H1 (cell line): Measurements from ENCODE around the gene PSMB11. TPM values are rescaled to one million over a fixed set of nuclear protein-coding genes. Genes with fewer than 3 reads are reported as not detected.
A peak's percentile ranks its signal among the peaks of the same experiment; 100 is the strongest.

Experiments
- CTCF ChIA-PET: fragments of 300-600 bp; sonication (Branson Sonifier 250); formaldehyde crosslinking; loops from one replicate; lab custom pipeline; 2021; ENCODE audit not compliant: partially characterized antibody; lab: Charles Lee
- POLR2A ChIA-PET: fragments of 300-600 bp; sonication (Branson Sonifier 250); formaldehyde crosslinking; loops from one replicate; lab custom pipeline; 2021; ENCODE audit warnings: inconsistent platforms; ENCODE audit not compliant: partially characterized antibody; lab: Charles Lee
- DNase-seq, 2 experiments: peaks; one replicate each; pipeline versions ENCODE4 v3.0.0 to v3.0.0-alpha.2; 2010 to 2022; ENCODE audit warnings: low spot score in 2 of 2, low read depth in 1 of 2, mixed read lengths in 1 of 2
- FAIRE-seq: peaks from 2 replicates; lab custom pipeline; 2011; peaks lifted over from hg19 to GRCh38; lab: Jason Lieb, UNC
- H2AFZ ChIP-seq: 2 replicates; pipeline ENCODE4 v1.8.1; 2012; ENCODE audit warnings: low read length, inconsistent platforms
- H2AK5ac ChIP-seq: 2 replicates; pipeline ENCODE4 v1.6.1; 2013; ENCODE audit warnings: low read depth, low read length
- H2BK120ac ChIP-seq: replicated peaks from 2 replicates; pipeline ENCODE3; 2013; ENCODE audit warnings: low read depth, low read length, inconsistent platforms
- H2BK12ac ChIP-seq: 2 replicates; pipeline ENCODE4 v1.6.1; 2013; ENCODE audit warnings: low read depth, low read length
- H2BK15ac ChIP-seq: 2 replicates; pipeline ENCODE4 v1.6.1; 2013; ENCODE audit warnings: low read length
- H2BK20ac ChIP-seq: 2 replicates; pipeline ENCODE4 v1.6.1; 2013; ENCODE audit warnings: low read length
- H2BK5ac ChIP-seq: 2 replicates; pipeline ENCODE4 v1.6.1; 2013; ENCODE audit warnings: low read depth, low read length
- H3K14ac ChIP-seq: 2 replicates; pipeline ENCODE4 v1.6.1; 2013; ENCODE audit warnings: inconsistent platforms; ENCODE audit not compliant: insufficient read length
- H3K18ac ChIP-seq: 2 replicates; pipeline ENCODE4 v1.6.1; 2013; ENCODE audit warnings: low read length; ENCODE audit errors: extremely low read depth
- H3K23ac ChIP-seq: 2 replicates; pipeline ENCODE4 v1.6.1; 2013; ENCODE audit warnings: inconsistent platforms; ENCODE audit not compliant: insufficient read length
- H3K23me2 ChIP-seq: 2 replicates; pipeline ENCODE4 v1.6.1; 2013; ENCODE audit warnings: low read depth, low read length
- H3K27ac ChIP-seq: 2 replicates; pipeline ENCODE4 v1.6.1; 2011; ENCODE audit warnings: low read depth, low read length, inconsistent platforms
- H3K27me3 ChIP-seq, 4 experiments: replicated peaks in 1 of 4; 1 replicate in 1 of 4; 2 replicates in 3 of 4; pipeline versions ENCODE4 v1.6.1 to v1.8.1; 2011 to 2013; ENCODE audit warnings: low read length in 3 of 4, mild to moderate bottlenecking in 3 of 4, inconsistent platforms in 2 of 4, mixed read lengths in 2 of 4, moderate library complexity in 1 of 4; ENCODE audit not compliant: control insufficient read depth in 3 of 4, insufficient read depth in 3 of 4; ENCODE audit errors: extremely low read depth in 1 of 4
- H3K36me3 ChIP-seq, 4 experiments: 2 replicates each; pipeline versions ENCODE4 v1.6.1 to v1.8.1; 2011 to 2013; ENCODE audit warnings: mild to moderate bottlenecking in 4 of 4, low read length in 3 of 4, moderate library complexity in 2 of 4, control low read depth in 1 of 4, inconsistent platforms in 1 of 4; ENCODE audit not compliant: insufficient read depth in 4 of 4, control insufficient read depth in 2 of 4
- H3K4ac ChIP-seq: replicated peaks from 2 replicates; pipeline ENCODE3; 2013; ENCODE audit warnings: low read length, low read depth, mixed read lengths, inconsistent platforms; ENCODE audit not compliant: insufficient read length
- H3K4me1 ChIP-seq, 4 experiments: replicated peaks in 1 of 4; 1 replicate in 1 of 4; 2 replicates in 3 of 4; pipeline versions ENCODE4 v1.6.1 to v1.8.1; 2011 to 2013; ENCODE audit warnings: low read length in 3 of 4, inconsistent platforms in 2 of 4, mixed read lengths in 1 of 4; ENCODE audit not compliant: insufficient read depth in 4 of 4, control insufficient read depth in 3 of 4
- H3K4me2 ChIP-seq, 2 experiments: 2 replicates each; pipeline versions ENCODE4 v1.6.1 to v1.8.1; 2011 to 2013; ENCODE audit warnings: low read depth in 2 of 2, low read length in 2 of 2, control low read depth in 1 of 2, inconsistent platforms in 1 of 2, mild to moderate bottlenecking in 1 of 2; ENCODE audit not compliant: insufficient read depth in 1 of 2
- H3K4me3 ChIP-seq, 4 experiments: fragments of 200-600, 300-600 bp in 1 of 4; sonication (generic), shearing (Covaris generic), sonication (Bioruptor Twin) in 1 of 4; 2 replicates each; pipeline versions ENCODE4 v1.5.1 to v1.8.1; 2011 to 2016; ENCODE audit warnings: low read length in 4 of 4, low read depth in 3 of 4, control low read depth in 2 of 4, inconsistent platforms in 2 of 4, mild to moderate bottlenecking in 2 of 4, mixed read lengths in 1 of 4, moderate library complexity in 1 of 4; ENCODE audit not compliant: insufficient read depth in 2 of 4; ENCODE audit errors: extremely low read depth in 1 of 4
- H3K56ac ChIP-seq: replicated peaks from 2 replicates; pipeline ENCODE3; 2013; ENCODE audit warnings: low read depth, mild to moderate bottlenecking, mixed read lengths, low read length, inconsistent platforms; ENCODE audit not compliant: insufficient read length
- H3K79me1 ChIP-seq: 2 replicates; pipeline ENCODE4 v1.6.1; 2013; ENCODE audit warnings: low read depth, low read length, control low read depth
- H3K79me2 ChIP-seq, 2 experiments: 2 replicates each; pipeline versions ENCODE4 v1.6.1 to v1.8.1; 2012 to 2013; ENCODE audit warnings: low read length in 2 of 2, mild to moderate bottlenecking in 2 of 2, inconsistent platforms in 1 of 2; ENCODE audit not compliant: insufficient read depth in 2 of 2, control insufficient read depth in 1 of 2
- H3K9ac ChIP-seq, 4 experiments: replicated peaks in 1 of 4; 1 replicate in 1 of 4; 2 replicates in 3 of 4; pipeline versions ENCODE4 v1.6.1 to v1.8.1; 2011 to 2013; ENCODE audit warnings: low read depth in 3 of 4, low read length in 3 of 4, control low read depth in 2 of 4, mild to moderate bottlenecking in 2 of 4, moderate library complexity in 2 of 4, inconsistent platforms in 1 of 4; ENCODE audit errors: extremely low read depth in 1 of 4
- H3K9me3 ChIP-seq, 2 experiments: 2 replicates each; pipeline versions ENCODE4 v1.6.1 to v1.8.1; 2012 to 2013; ENCODE audit warnings: mild to moderate bottlenecking in 2 of 2, moderate library complexity in 2 of 2, control low read depth in 1 of 2, inconsistent platforms in 1 of 2, low read depth in 1 of 2, low read length in 1 of 2, mixed read lengths in 1 of 2; ENCODE audit not compliant: insufficient read depth in 2 of 2
- H4K20me1 ChIP-seq, 2 experiments: replicated peaks in 1 of 2; 2 replicates each; pipeline versions ENCODE3 to v1.8.1; 2011 to 2013; ENCODE audit warnings: inconsistent platforms in 2 of 2, low read length in 2 of 2, mild to moderate bottlenecking in 1 of 2; ENCODE audit not compliant: insufficient read depth in 2 of 2, control insufficient read depth in 1 of 2
- H4K5ac ChIP-seq: 2 replicates; pipeline ENCODE4 v1.6.1; 2013; ENCODE audit warnings: low read length, low read depth, mixed read lengths, inconsistent platforms; ENCODE audit not compliant: insufficient read length
- H4K8ac ChIP-seq: 2 replicates; pipeline ENCODE4 v1.8.0; 2013; ENCODE audit warnings: mild to moderate bottlenecking, moderate library complexity, low read length, inconsistent platforms; ENCODE audit not compliant: insufficient read depth; ENCODE audit errors: extremely low read depth
- H4K91ac ChIP-seq: replicated peaks from 2 replicates; pipeline ENCODE3; 2013; ENCODE audit warnings: low read length, mixed read lengths, inconsistent platforms; ENCODE audit not compliant: insufficient read length
- BACH1 ChIP-seq: IDR thresholded peaks from 2 replicates; pipeline ENCODE4 v1.6.1; 2012; ENCODE audit warnings: low read length, improper control_type of control experiment
- KDM1A ChIP-seq: fragments of 200-600, 300-600 bp; sonication (generic); IDR thresholded peaks from 2 replicates; pipeline ENCODE4 v1.7.1; 2016; ENCODE audit warnings: mild to moderate bottlenecking, low read length, borderline replicate concordance
- POLR2A ChIP-seq, 2 experiments: IDR thresholded peaks; 1 replicate in 1 of 2; 2 replicates in 1 of 2; pipeline ENCODE4 v1.6.1; 2011; ENCODE audit warnings: low read depth in 2 of 2, low read length in 2 of 2, mild to moderate bottlenecking in 2 of 2; ENCODE audit errors: control extremely low read depth in 1 of 2
- WGBS, 2 experiments: shearing (Covaris generic) in 1 of 2; methylation state at CpG; one replicate each; pipeline versions ENCODE4 v1.1.6 to v1.1.7; 2013 to 2015; ENCODE audit warnings: low lambda C conversion rate in 2 of 2, mixed read lengths in 2 of 2, inconsistent platforms in 1 of 2, low coverage in 1 of 2, missing lambda C conversion rate in 1 of 2; ENCODE audit not compliant: insufficient replicate concordance in 2 of 2, insufficient coverage in 1 of 2, insufficient read length in 1 of 2; ENCODE audit errors: extremely low coverage in 1 of 2, missing lambda C conversion rate in 1 of 2; 5-methylcytosine and 5-hydroxymethylcytosine counted together
- polyA plus RNA-seq, 7 experiments: library from polyadenylated mRNA; depleted of rRNA in 3 of 7; stranded (reverse) in 5 of 7; unstranded in 2 of 7; fragments of >200 nt in 5 of 7; fragments of 200-250 nt in 2 of 7; gene quantifications; 1 replicate in 5 of 7; 2 replicates in 1 of 7; 4 replicates in 1 of 7; pipeline versions ENCODE4 v1.2.1 to v1.2.3, GENCODE V29; 2011 to 2013; ENCODE audit warnings: missing spikeins in 2 of 7, mixed read lengths in 2 of 7
- total RNA-seq: library from RNA; stranded (reverse); fragmentation: NEBNext Ultra II Directional; extraction: Animal tissue kit (Norgen Biotek cat#: 25700); gene quantifications from 2 replicates; pipeline ENCODE4 v1.2.1, GENCODE V29; 2021
- TF ChIP-seq, protein P1 (sequence below): IDR thresholded peaks from 2 replicates; pipeline ENCODE4 v1.6.1; 2011; ENCODE audit warnings: low read depth, mild to moderate bottlenecking, low read length; ENCODE audit not compliant: insufficient read depth

The PSMB11 gene
- total and polyA plus RNA-seq, 2 of the 8 experiments (the other 6 are each of a cell fraction or from before 2014, with no cell fraction given), result not detected

DNA sequence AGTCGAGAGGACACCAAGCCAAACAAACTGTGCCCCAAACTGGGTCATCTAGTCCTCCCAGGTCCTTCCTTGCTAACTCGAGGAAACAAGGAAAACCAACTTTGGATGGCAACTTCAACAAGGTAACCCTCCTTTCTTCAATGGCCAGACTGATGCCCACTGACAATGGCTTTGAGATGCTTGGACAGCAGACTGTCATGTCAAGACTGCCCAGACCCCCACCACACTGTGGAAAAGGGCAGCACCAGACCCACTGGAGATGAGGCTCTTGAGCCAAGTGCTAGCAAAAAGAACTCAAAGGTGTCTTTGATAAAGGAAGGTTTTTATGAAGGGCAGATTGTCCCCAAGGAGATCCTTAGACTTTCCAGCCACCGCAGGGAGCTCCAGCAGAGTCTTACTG lies 24.4 kb downstream of the PSMB11 start:
- no peak overlapping the region for H3K18ac ChIP-seq
- no peak overlapping the region for H3K14ac ChIP-seq
- no peak overlapping the region for H4K8ac ChIP-seq
- H2BK5ac ChIP-seq, result no peak overlapping the region
- no peak overlapping the region for H3K4ac ChIP-seq
- no peaks in the 10 kb centered on the region for H3K27me3 ChIP-seq
- peaks cover 7% of the 10 kb centered on the region for H3K79me1 ChIP-seq
- no peak overlapping the region for H2BK20ac ChIP-seq
- H2AFZ ChIP-seq, result no peak overlapping the region
- H2BK12ac ChIP-seq, result no peak overlapping the region
- ChIA-PET CTCF (interaction anchor here (0.7 to 2.9 kb wide), 5 partner anchors 11 to 117 kb away, joined by 3 to 18 read pairs (median 4); no protein-coding TSS in a partner anchor), POLR2A (interaction anchor here (1.0 to 3.3 kb wide), 4 partner anchors 9 to 146 kb away, joined by 3 to 7 read pairs (median 6); partner anchors contain the start of gene CDH24)
- FAIRE-seq (no peak), DNase-seq (no peak)
- H2AK5ac ChIP-seq, result no peak overlapping the region
- H3K36me3 ChIP-seq, result peaks cover 55 to 75% (median 65%) of the 10 kb centered on the region in 4 experiments
- no peak overlapping the region for H4K5ac ChIP-seq
- no peak overlapping the region for H3K4me3 ChIP-seq
- peaks cover 2 to 18% (median 7%) of the 10 kb centered on the region in 4 experiments; a peak in 6 of 7 replicates for H3K4me1 ChIP-seq
- 95% methylated on average over 3 of the region's 3 CpGs; no CpG with 5 or more reads in 1 of the 2 experiments for WGBS, 2 experiments
- TF ChIP-seq BACH1 (no peak), POLR2A (IDR thresholded peaks at IDR 0.05; ENCODE audit: control extremely low read depth in 1 of 2, low read depth in 2 of 2, low read length in 2 of 2) (peak in 1 of 2 experiments; percentile 47; a peak in 1 of 3 replicates), KDM1A (no peak)
- TF ChIP-seq, protein P1, sequence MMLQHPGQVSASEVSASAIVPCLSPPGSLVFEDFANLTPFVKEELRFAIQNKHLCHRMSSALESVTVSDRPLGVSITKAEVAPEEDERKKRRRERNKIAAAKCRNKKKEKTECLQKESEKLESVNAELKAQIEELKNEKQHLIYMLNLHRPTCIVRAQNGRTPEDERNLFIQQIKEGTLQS, result no peak
- H4K91ac ChIP-seq, result no peak overlapping the region
- H3K4me2 ChIP-seq, result no peak overlapping the region
- no peak overlapping the region for H3K56ac ChIP-seq
- no peak overlapping the region for H2BK120ac ChIP-seq
- H4K20me1 ChIP-seq, result peaks cover 21 to 24% of the 10 kb centered on the region in 2 experiments
- peak overlapping the region; percentile 45; the same call in 1 of the 2 replicates for H3K27ac ChIP-seq
- H3K79me2 ChIP-seq, result peaks cover 23 to 49% of the 10 kb centered on the region in 2 experiments
- H2BK15ac ChIP-seq, result no peak overlapping the region
- no peak overlapping the region for H3K23ac ChIP-seq
- peaks cover 10% of the 10 kb centered on the region for H3K23me2 ChIP-seq
- H3K9me3 ChIP-seq, result no peaks in the 10 kb centered on the region
- no peak overlapping the region for H3K9ac ChIP-seq
